GM10847 (cell line): Measurements from ENCODE around the gene CAST.

Source experiments
- POLR2A ChIP-seq: IDR thresholded peaks from 2 replicates; pipeline ENCODE4 v1.6.1; 2011; ENCODE audit not compliant: insufficient read length; ENCODE audit errors: extremely low read depth

The CAST gene

GRCh38 chr5:96795626-96796025 is 133.4 kb downstream of the CAST start:
- TF ChIP-seq POLR2A = no peak

- TF ChIP-seq POLR2A = no peak
These were observed 134.3 kb downstream of the CAST start for GRCh38 chr5:96796434-96796833.

GRCh38 chr5:96807075-96807654 is 145.0 kb downstream of the CAST start:
- no peak for TF ChIP-seq POLR2A

- peak; percentile 8 for TF ChIP-seq POLR2A
These were observed 146.3 kb downstream of the CAST start for GRCh38 chr5:96808541-96808828.

GRCh38 chr5:96808868-96809558 is 146.8 kb downstream of the CAST start:
- no peak for TF ChIP-seq POLR2A

GRCh38 chr5:96809921-96810320 is 147.7 kb downstream of the CAST start:
- TF ChIP-seq POLR2A = no peak

- TF ChIP-seq POLR2A = no peak
These were observed 150.7 kb downstream of the CAST start for GRCh38 chr5:96812851-96813250.

GRCh38 chr5:96814041-96814440 is 151.9 kb downstream of the CAST start:
- TF ChIP-seq POLR2A = no peak

GRCh38 chr5:96816411-96816939 is 154.3 kb downstream of the CAST start:
- TF ChIP-seq POLR2A = no peak

GRCh38 chr5:96816991-96817390 is 154.8 kb downstream of the CAST start:
- no peak for TF ChIP-seq POLR2A

- TF ChIP-seq POLR2A = no peak
These were observed 155.3 kb downstream of the CAST start for GRCh38 chr5:96817506-96817905.

GRCh38 chr5:96818125-96818788 is 156.1 kb downstream of the CAST start:
- no peak for TF ChIP-seq POLR2A

- TF ChIP-seq POLR2A = no peak
These were observed 157.6 kb downstream of the CAST start for GRCh38 chr5:96819806-96820205.

- no peak for TF ChIP-seq POLR2A
These were observed 159.2 kb downstream of the CAST start for GRCh38 chr5:96821260-96821916.

GRCh38 chr5:96822686-96823459 is 160.7 kb downstream of the CAST start:
- TF ChIP-seq POLR2A = no peak
